Fibroblast of skin of left biceps (primary cell): ENCODE data around the gene PRDX2.

Experiments
- DNase-seq, 2 experiments: peaks; one replicate each; pipeline ENCODE4 v3.0.0-alpha.2; 2013; ENCODE audit warnings: low read depth in 2 of 2

The PRDX2 gene

DNA sequence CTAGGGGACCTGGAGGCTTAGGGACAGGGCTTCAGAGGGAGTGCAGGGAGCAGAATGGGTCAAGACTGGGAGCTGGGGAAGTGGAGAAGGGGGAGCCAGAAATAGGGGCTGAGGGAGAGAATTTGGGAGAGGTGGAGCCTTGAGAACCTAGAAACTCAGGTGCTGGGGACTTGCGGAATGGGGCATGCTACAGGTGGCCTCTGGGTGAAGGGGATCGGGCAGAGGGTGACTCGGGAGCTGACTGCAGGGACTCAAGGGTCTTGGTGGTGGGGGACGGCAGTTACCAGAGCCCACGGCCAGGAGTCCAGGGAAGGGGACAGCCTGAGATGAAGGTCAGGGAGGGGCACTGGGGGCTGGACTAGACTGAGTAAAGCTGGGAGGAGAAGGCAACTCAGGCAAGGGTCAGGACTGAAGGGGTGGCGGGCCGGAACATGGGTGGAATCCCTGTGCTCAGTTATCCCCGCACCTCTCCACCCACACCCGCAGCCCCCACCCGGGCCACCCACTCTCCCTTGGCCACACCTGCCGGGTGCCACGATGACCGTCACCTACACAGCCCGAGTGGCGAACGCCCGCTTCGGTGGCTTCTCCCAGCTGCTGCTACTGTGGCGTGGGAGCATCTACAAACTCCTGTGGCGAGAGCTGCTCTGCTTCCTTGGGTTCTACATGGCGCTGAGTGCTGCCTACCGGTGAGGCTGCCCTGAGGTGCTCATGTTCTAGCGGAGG is 49.4 kb downstream of the PRDX2 start:
- DNase-seq, result no peak

DNA sequence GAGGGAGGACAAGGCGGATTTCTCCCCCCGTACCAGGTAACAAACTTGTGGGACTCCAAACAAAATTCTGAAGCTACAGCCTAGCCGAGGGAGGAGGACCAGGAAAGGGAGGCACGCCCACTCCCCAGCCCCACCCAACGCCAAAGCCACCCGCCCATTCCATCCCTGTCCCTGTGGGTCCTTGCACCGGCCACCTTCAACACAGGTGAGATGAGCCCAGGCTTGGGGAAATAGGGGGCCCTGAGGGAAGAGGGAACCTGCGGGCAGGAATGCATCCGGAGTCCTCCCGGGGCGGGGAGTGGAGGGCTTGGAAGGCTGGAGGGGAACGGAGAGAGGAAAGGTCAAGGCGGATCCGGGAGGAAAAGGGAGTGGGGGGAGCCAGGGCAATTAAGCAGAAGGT is 50.0 kb downstream of the PRDX2 start, which contains the start of gene BEST2:
Gene BEST2, plus strand, starts transcription at position 157 of the 400 bp plus-strand sequence. CDS start 802 bp downstream, outside the sequence.
- no peak for DNase-seq

DNA sequence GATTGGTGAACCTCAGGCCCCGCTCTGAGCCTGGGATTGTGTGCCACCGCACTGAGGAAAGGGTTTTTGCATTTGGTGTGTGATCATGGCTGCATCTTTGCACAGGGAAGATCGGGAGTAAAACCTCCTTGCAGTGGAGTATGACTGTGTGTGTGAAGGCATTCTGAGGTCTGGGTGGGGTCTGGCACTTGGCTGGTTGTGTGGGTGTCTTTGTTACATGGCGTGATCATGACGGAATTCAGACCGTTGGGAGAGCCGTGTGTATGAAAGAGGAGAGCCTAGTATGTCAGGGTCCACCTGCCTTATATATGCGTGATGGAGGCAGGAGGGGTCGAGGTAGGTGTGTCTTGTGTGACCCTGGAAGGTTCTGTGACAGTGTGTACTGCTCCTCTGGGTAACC is 50.7 kb downstream of the PRDX2 start:
- no peak for DNase-seq

DNA sequence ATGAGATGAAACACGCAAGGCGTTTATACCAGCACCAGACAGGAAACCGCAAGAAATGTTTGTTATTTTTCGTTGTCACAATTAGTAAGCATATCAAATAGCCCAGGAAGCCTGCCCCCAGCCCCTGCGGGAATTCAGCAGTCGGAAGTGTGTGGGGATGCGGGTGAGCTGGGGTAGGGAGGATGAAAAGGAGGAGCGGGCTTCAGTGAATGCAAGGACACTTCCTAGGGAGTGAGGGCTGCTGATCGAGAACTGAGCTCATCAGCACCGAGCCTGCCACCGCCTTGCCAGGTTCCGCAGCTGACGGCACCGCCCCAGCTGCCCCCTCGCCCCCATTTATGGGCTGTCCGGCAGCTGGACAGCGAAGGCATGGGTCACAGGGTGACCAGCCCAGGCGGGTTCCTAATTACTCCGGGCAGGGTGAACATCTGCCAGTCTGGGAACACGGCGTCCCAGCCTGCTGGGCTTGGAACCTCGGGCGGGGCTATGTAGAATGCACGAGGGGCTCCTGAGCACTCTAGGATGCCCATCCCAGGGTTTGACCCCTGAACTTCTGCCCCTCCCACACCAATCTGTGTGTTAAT is 51.6 kb downstream of the PRDX2 start:
- DNase-seq, result no peak

DNA sequence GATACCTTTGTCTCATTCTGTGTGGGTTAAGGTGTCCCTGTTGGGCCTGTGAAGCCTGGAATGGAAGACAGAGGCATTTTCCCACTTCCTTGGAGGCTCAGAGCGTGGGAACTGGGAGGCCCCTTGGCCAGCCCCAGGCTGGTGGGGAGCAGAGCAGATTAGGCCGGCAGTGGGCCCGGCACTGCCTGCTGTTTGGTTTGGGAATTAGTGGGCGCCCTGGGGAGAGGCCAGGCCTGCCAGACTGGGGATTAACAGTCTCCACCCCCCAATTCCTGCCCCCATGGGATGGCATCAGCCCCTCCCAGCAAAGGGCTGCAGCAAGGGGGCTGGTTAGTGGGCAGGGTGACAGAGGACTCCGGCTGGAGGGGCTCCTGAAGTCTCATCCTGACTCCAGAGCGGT is 53.1 kb downstream of the PRDX2 start:
- DNase-seq, result no peak
